AG04450 (cell line): ENCODE results near the gene TK1. TPM values are rescaled to one million over a fixed set of nuclear protein-coding genes. Genes with fewer than 3 reads are reported as not detected.

Experiments
- CTCF ChIA-PET: fragments of 300-600, 350-600 bp; formaldehyde crosslinking; extraction: SDS; loops from one replicate; lab custom pipeline; 2022; ENCODE audit warnings: antibody characterized with exemption, inconsistent platforms; lab: Charles Lee
- POLR2A ChIA-PET: fragments of 350-600 bp; formaldehyde crosslinking; extraction: SDS; loops from one replicate; lab custom pipeline; 2021; ENCODE audit warnings: antibody characterized with exemption, inconsistent platforms; lab: Yijun Ruan, JAX
- DNase-seq: peaks from one replicate; pipeline ENCODE4 v3.0.0-alpha.2; 2011; ENCODE audit warnings: low read depth, low spot score
- H3K27ac ChIP-seq: one replicate; pipeline ENCODE4 v1.5.1; 2012; ENCODE audit warnings: low read depth, low read length, control low read depth
- H3K27me3 ChIP-seq: one replicate; pipeline ENCODE4 v1.6.0; 2012; ENCODE audit warnings: low read length; ENCODE audit not compliant: control insufficient read depth, insufficient read depth
- H3K4me3 ChIP-seq: 2 replicates; pipeline ENCODE4 v1.5.1; 2011; ENCODE audit warnings: mild to moderate bottlenecking, low read depth, low read length, control low read depth
- H3K9me3 ChIP-seq: 2 replicates; pipeline ENCODE4 v1.5.1; 2012; ENCODE audit warnings: low read length; ENCODE audit not compliant: control insufficient read depth, insufficient read depth
- CTCF ChIP-seq: IDR thresholded peaks from 2 replicates; pipeline ENCODE4 v1.5.1; 2011; ENCODE audit warnings: low read depth, low read length, control low read depth, inconsistent platforms
- polyA plus RNA-seq: library from polyadenylated mRNA; depleted of rRNA; stranded (reverse); fragments of >200 nt; gene quantifications from 2 replicates; pipeline ENCODE4 v1.2.3, GENCODE V29; 2011

TK1 gene
- polyA plus RNA-seq, 1 experiment, result 27.1 TPM

DNA sequence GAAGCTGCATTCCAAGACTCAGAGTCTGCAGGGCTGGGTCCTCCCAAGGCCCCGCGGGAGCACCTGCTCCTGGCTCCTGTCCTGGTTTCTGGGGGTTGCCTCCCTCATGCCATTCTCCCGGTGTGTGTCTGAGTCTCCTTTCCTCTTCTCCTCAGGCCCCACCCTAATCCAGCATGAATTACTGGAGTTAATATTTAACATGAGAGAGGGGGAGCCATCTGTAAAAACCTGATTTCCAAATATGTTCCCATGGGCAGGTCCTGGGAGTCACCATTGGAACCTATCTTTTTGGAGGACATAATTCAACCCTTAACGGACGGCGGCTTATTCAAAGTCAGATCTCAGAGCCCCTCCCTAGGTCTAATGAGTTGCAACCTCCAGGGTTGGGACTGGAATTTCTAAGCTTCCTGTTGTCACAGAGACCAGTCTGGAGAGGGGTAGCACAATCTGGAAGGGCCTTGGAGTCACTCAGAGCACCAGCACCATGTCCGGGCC is 35.3 kb downstream of the TK1 start:
- CTCF ChIA-PET, result no interaction called here
- H3K9me3 ChIP-seq, result no peaks in the 10 kb centered on the region; the same call in 1 of the 2 replicates
- TF ChIP-seq CTCF, result no peak
- H3K4me3 ChIP-seq, result no peak overlapping the region
- no peaks in the 10 kb centered on the region for H3K27me3 ChIP-seq
- no peak for DNase-seq
- H3K27ac ChIP-seq, result no peak overlapping the region
- POLR2A ChIA-PET, result no interaction called here

DNA sequence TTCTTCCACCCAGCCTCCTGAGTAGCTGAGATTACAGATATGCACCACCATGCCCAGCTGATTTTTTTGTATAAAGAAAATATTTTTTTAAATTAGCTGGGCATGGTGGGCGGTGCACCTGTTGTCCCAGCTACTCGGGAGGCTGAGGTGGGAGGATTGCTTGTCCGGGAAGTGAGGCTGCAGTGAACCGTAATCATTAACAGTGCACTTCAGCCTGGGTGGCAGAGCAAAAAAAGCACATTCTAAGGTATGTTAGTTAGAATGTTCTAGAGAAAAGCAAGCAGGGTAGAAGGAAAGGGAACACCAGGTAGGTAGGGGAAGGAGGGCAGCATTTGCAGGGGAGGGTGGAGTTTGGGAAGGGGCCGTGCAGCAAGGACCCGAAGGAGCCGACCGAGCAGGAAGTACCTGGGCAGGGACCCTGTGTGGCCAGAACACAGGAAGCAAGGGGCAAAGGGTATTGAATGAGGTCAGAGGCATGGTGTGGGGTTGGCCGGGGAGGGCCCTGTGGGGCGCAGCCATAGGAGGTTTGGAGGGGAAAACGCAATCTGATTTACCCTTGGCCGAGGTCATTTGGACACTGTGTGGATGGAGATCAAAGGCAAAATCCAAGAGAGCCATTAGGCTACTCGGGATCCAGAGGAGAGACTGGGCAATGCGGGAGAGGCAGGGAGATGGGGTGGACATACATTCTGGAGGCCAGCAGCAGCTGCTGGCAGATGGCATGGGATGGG is 38.4 kb downstream of the TK1 start:
- ChIA-PET CTCF (interaction anchor here (1.0 kb wide), 1 partner anchor 28 kb away, joined by 4 read pairs; no protein-coding TSS in a partner anchor), POLR2A (no interaction called here)
- H3K27ac ChIP-seq, result no peak overlapping the region
- no peak for TF ChIP-seq CTCF
- no peak overlapping the region for H3K4me3 ChIP-seq
- no peak for DNase-seq
- H3K9me3 ChIP-seq, result no peaks in the 10 kb centered on the region; the same call in 1 of the 2 replicates
- H3K27me3 ChIP-seq, result no peaks in the 10 kb centered on the region

DNA sequence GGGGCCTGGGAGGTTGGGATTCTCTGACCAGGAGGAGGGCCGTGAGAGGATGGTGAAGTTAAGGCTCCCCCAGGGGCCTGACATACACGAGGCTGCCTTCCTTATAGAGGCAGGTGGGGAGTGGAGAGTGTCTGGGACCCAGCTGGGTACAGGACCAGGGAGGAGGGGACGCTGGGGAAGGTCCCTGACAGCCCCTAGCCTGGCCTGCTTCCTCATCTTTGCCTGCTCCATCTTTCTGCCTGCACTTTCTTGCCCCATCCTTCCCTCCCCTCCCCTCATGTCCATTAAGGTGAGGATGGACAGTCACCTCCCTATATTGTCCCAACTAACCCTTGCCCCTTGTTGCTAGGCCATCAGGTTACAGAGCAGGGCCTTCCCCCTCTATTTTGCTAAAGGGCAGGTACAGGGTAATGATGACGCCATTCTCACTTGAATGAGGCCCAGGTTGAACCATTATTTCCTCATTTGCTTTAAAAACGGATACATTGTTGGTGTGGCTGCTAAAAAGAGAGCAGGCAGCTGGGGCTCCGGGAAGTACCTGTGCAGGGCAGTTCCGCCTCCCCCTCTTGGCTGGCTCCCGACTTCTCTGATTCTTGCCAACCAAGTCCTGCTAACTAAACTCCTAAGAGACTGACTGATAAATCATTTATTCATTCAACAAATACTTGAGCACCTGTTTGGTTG is 39.4 kb downstream of the TK1 start:
- DNase-seq, result no peak
- Histone ChIP-seq H3K27me3 (no peaks in the 10 kb centered on the region), H3K4me3 (no peak overlapping the region), H3K27ac (no peak overlapping the region), H3K9me3 (no peaks in the 10 kb centered on the region; the same call in 1 of the 2 replicates)
- ChIA-PET POLR2A (no interaction called here), CTCF (interaction anchor here (1.0 kb wide), 1 partner anchor 29 kb away, joined by 4 read pairs; no protein-coding TSS in a partner anchor)
- TF ChIP-seq CTCF, result no peak

DNA sequence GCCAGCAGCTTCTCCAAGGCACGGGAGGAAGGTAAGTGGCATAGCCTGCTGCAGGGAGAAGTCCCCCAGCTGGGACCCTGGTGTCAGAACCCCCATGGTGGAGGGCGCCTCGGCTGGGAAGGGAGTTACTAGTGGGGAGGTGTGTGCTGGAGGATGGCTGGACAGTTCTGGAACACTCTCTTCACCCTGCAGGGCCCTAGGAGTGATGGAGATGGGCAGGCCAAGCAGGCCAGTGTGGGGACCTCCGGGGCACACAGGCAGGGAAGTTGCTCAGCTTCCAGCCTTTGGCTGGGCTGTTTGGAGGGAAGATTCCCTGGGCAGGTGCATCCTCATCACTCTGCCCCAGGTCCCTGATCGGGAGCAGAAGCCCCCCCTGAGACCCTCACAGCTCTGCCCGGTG is 40.0 kb downstream of the TK1 start:
- ChIA-PET CTCF (no interaction called here), POLR2A (no interaction called here)
- no peak overlapping the region for H3K4me3 ChIP-seq
- no peaks in the 10 kb centered on the region; the same call in 1 of the 2 replicates for H3K9me3 ChIP-seq
- no peak for DNase-seq
- peak overlapping the region; percentile 11 for H3K27ac ChIP-seq
- no peaks in the 10 kb centered on the region for H3K27me3 ChIP-seq
- TF ChIP-seq CTCF, result no peak

DNA sequence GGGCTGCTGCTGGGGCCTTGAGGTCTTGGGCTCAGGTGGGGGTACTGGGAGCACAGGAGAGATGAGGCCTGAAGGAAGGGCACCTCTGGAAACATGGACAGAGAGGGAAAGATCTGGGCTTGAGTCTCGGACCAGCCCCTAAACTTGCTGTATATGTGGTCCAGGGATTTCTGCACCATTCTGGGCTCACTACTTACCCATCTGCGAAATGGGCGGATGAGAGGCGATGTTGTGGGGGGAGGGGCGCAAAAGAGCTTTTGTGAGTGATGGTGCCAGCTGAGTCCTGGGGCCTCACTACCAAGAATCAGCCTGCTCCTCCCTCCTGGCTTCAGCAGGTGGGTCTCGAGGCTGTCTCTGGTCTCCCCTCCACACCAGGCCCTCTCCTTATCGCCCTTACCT is 40.4 kb downstream of the TK1 start:
- ChIA-PET POLR2A (no interaction called here), CTCF (no interaction called here)
- H3K27me3 ChIP-seq, result no peaks in the 10 kb centered on the region
- no peak overlapping the region for H3K4me3 ChIP-seq
- H3K27ac ChIP-seq, result no peak overlapping the region
- no peak for TF ChIP-seq CTCF
- H3K9me3 ChIP-seq, result no peaks in the 10 kb centered on the region; the same call in 1 of the 2 replicates
- DNase-seq, result no peak
